Duodenal mucosa (tissue), 2 donors: ENCODE results near the gene SEMG2.

ENCODE experiments used
- H3K27ac ChIP-seq: one replicate; pipeline ENCODE4 v1.7.0; 2013; ENCODE audit warnings: low read depth, low read length
- H3K27me3 ChIP-seq, 2 donors: one replicate each; pipeline ENCODE4 v1.7.0; 2013; ENCODE audit warnings: low read length in 2 of 2, control low read depth in 1 of 2; ENCODE audit not compliant: insufficient read depth in 2 of 2, control insufficient read depth in 1 of 2
- H3K36me3 ChIP-seq, 2 donors: one replicate each; pipeline ENCODE4 v1.7.0; 2013; ENCODE audit warnings: low read length in 2 of 2, control low read depth in 1 of 2; ENCODE audit not compliant: insufficient read depth in 2 of 2, control insufficient read depth in 1 of 2
- H3K4me1 ChIP-seq, 2 donors: one replicate each; pipeline ENCODE4 v1.7.0; 2013; ENCODE audit warnings: low read length in 2 of 2, control low read depth in 1 of 2; ENCODE audit not compliant: insufficient read depth in 2 of 2, control insufficient read depth in 1 of 2
- H3K4me3 ChIP-seq, 2 donors: one replicate each; pipeline ENCODE4 v1.7.0; 2013; ENCODE audit warnings: low read length in 2 of 2, low read depth in 1 of 2
- H3K9ac ChIP-seq, 2 donors: one replicate each; pipeline ENCODE4 v1.7.0; 2013; ENCODE audit warnings: low read length in 2 of 2, low read depth in 1 of 2
- H3K9me3 ChIP-seq, 2 donors: one replicate each; pipeline ENCODE4 v1.7.0; 2013; ENCODE audit warnings: low read length in 2 of 2, control low read depth in 1 of 2; ENCODE audit not compliant: control insufficient read depth in 1 of 2

SEMG2 gene

DNA sequence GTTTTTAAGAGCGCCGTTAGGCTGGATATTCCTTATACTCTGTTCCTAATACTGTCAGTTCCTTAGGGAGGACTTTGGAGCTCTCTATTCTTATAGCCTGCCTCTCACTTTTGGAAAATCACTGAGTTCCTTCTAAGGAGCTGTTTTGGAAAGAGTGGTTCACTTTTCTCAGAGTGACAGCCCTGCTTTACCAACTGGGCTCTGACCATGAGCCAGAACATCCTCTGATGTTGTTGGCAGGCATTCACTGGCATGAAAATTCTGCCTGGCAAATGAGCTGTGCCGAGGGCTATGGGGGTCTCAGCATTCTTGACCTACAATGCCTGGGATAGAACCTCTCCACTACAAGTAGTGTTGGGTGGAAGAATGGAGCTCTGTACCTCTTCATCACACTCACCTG lies 29.2 kb upstream of the SEMG2 start:
- H3K27ac ChIP-seq = no peak overlapping the region

DNA sequence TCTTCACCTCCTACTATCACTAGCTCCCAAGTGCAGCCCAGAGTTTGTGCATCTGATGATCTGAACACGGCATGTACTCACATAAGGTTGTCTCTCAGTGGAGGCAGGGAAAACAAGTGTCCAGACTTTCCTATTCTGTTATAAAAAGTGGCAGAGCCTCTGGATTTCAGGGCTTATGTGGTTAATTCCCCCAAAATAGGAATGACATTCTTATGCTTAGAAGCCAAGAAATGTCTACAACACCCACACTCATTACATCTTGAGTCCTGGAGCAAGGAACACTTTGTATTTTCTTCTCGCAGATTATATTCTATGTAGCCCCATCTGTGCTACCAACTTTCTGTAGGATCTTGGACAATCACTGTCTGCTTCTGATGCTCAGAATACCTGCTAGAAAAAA lies 27.8 kb upstream of the SEMG2 start:
- H3K27me3 ChIP-seq = peaks cover 3 to 4% of the 10 kb centered on the region in 2 donors

More for the DNA sequence above, 29.2 kb upstream of the SEMG2 start:
- Histone ChIP-seq H3K27me3 (peaks cover 3 to 4% of the 10 kb centered on the region in 2 donors), H3K4me1 (no peaks in the 10 kb centered on the region), H3K4me3 (no peak overlapping the region), H3K36me3 (no peaks in the 10 kb centered on the region), H3K9me3 (no peaks in the 10 kb centered on the region), H3K9ac (no peak overlapping the region)

DNA sequence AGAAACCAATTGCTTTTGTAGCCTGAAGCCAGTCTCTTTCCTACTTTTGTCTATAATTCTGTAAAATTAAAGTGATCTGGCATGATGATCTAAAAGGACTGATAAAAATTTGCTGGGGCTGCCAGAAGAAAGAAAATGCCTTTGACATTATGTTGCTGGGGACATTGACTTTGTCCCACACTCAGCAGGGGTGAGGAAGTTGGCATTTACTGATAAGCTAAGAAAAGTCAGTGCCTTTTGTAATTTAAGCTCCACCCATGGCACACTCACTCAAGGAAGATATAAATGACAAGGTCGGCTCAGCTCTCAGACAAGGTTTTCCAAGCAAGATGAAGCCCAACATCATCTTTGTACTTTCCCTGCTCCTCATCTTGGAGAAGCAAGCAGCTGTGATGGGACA lies 14.4 kb upstream of the SEMG2 start, which contains the start of gene SEMG1:
TSS of gene SEMG1 (plus strand) at position 309 of the 400 bp plus-strand sequence. CDS start at position 330, 21 bp downstream.
- Histone ChIP-seq H3K4me3 (no peak within 1 kb of the TSS), H3K9ac (no peak within 1 kb of the TSS), H3K27ac (no peak within 1 kb of the TSS), H3K9me3 (no peaks in the 10 kb centered on the region), H3K4me1 (no peaks in the 10 kb centered on the region), H3K27me3 (peaks cover 0 to 5% of the 10 kb centered on the region in 2 donors), H3K36me3 (no peaks in the 10 kb centered on the region)

More for the DNA sequence above, 27.8 kb upstream of the SEMG2 start:
- no peaks in the 10 kb centered on the region for H3K36me3 ChIP-seq
- H3K4me1 ChIP-seq = no peaks in the 10 kb centered on the region
- no peaks in the 10 kb centered on the region for H3K9me3 ChIP-seq
- no peak overlapping the region for H3K4me3 ChIP-seq
- no peak overlapping the region for H3K9ac ChIP-seq
- H3K27ac ChIP-seq = no peak overlapping the region

DNA sequence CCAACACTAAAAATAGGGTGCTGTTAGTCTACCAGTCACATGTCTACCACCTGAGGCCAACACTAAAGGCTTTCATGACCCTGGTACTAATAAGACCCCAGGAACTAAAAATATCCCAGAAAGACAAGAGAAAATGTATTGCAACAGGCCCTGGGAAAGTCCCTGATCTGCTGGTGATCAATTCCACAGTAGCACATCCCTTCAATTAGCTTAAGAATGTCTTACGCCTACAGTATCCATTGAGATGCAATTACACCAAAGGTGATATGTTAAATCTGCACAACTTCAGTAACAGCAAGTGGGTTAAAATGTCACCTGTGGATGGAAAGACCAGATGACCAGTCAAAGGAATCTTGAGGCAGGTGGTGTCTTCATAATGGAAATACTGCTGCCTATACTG lies 11.2 kb upstream of the SEMG2 start:
- H3K9ac ChIP-seq = no peak overlapping the region

DNA sequence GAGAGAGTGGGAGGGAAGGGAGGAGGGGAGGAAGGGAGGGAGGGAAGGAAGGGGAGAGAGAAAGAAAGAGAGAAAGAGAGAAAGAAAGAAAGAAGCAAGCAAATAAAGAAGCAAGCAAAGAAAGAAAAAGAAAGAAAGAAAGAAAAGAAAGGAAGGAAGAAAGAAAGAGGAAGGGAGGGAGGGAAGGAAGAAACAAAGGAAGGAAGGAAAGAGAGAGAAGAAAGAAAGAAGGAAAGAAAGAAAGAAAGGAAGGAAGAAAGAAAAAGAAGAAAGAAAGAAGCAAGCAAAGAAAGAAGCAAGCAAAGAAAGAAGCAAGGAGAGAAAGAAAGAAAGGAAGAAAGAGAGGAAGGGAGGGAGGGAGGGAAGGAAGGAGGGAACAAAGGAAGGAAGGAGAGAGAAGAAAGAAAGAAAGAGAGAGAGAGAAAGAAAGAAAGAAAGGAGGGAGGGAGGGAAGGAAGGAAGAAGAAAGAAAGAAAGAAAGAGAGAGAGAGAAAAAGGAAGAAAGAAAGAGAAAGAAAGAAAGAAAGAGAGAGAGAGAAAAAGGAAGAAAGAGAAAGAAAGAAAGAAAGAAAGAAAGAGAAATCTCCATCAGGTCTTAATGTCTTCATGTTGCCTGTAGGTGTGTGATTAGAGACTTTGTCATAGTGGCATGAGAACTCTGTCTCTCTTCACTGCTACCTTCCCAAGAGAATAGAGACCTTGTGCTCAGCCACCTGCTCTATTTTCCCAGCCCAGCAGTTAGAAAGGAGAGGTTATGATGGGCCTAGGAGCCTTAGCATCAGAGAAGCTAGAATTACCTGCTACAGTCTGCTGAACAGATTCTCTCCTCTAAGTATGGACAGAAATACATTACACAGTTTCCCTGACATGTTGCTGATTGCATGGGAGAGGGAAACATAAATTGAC lies 9.4 kb upstream of the SEMG2 start:
- no peaks in the 10 kb centered on the region for H3K9me3 ChIP-seq
- H3K9ac ChIP-seq = no peak overlapping the region
- H3K36me3 ChIP-seq = no peaks in the 10 kb centered on the region
- H3K27ac ChIP-seq = no peak overlapping the region
- H3K4me1 ChIP-seq = no peaks in the 10 kb centered on the region
- no peak overlapping the region for H3K4me3 ChIP-seq
- no peaks in the 10 kb centered on the region for H3K27me3 ChIP-seq

More for the DNA sequence above, 11.2 kb upstream of the SEMG2 start:
- no peak overlapping the region for H3K4me3 ChIP-seq
- H3K27me3 ChIP-seq = no peaks in the 10 kb centered on the region
- no peak overlapping the region for H3K27ac ChIP-seq
- no peaks in the 10 kb centered on the region for H3K4me1 ChIP-seq
- no peaks in the 10 kb centered on the region for H3K36me3 ChIP-seq
- no peaks in the 10 kb centered on the region for H3K9me3 ChIP-seq

DNA sequence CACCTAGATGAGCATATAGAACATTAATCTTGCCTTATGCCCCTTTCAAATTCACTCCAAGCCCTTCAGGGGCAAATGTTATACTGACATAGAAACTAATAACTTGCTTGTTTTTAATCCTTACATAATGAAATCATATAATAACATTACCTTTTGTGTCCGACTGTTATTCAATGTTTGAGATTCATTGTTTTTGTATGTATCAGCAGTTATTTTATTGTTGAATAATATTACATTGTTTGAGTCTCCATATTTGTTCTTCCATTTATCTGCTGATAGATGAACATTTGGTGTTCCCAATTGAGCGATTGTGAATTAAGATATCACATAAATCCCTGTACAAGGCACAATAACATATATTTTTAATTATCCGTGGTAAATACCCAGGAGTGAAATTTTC lies 8.3 kb upstream of the SEMG2 start:
- no peaks in the 10 kb centered on the region for H3K27me3 ChIP-seq

DNA sequence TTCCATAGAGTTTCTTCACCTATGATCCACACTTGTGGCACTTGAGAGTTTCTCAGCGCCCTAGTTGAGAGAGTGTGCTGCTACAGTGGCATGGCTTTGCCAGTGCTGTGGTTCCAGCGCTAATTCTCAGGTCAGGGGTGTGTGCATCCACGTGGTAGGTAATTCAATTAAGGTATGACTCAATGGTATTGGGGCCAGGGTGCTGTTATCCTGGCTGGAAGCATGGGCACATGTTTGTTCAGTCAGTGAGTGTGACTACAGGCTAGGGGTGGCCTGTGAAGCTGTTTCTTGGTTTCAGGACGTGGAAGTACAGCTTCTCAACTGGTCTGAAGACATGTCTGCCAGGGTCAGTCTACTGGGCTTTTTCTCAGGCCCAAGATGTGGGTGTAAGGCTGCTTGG lies 3.0 kb upstream of the SEMG2 start:
- Histone ChIP-seq H3K36me3 (no peaks in the 10 kb centered on the region), H3K4me3 (no peak overlapping the region), H3K9me3 (no peaks in the 10 kb centered on the region), H3K4me1 (no peaks in the 10 kb centered on the region), H3K9ac (no peak overlapping the region), H3K27ac (no peak overlapping the region), H3K27me3 (peaks cover 0 to 6% of the 10 kb centered on the region in 2 donors)

More for the DNA sequence above, 8.3 kb upstream of the SEMG2 start:
- Histone ChIP-seq H3K4me3 (no peak overlapping the region), H3K36me3 (no peaks in the 10 kb centered on the region), H3K9me3 (no peaks in the 10 kb centered on the region), H3K4me1 (no peaks in the 10 kb centered on the region), H3K9ac (no peak overlapping the region), H3K27ac (no peak overlapping the region)

DNA sequence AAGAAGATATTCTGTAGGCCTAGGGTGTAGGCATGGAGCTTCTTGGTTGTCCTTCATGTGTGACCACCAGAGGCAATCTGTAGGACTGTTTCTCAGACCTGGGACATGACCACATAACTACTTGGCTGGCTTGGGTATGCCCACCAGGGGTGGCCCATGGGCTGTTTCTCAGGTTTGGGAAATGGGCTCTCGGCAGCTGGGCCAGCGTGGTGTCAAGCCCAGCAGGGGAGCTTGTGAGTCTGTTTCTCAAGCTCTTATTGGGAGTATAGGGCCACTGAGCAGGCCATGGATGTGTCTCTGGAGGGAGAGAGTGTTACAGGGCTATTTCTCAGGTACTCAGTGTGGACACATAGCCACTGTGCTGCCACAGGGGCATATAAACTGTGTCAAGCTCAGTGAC lies 2.5 kb upstream of the SEMG2 start:
- Histone ChIP-seq H3K4me3 (no peak overlapping the region), H3K36me3 (no peaks in the 10 kb centered on the region), H3K9me3 (no peaks in the 10 kb centered on the region), H3K9ac (no peak overlapping the region), H3K27ac (no peak overlapping the region), H3K27me3 (peaks cover 0 to 6% of the 10 kb centered on the region in 2 donors), H3K4me1 (no peaks in the 10 kb centered on the region)

DNA sequence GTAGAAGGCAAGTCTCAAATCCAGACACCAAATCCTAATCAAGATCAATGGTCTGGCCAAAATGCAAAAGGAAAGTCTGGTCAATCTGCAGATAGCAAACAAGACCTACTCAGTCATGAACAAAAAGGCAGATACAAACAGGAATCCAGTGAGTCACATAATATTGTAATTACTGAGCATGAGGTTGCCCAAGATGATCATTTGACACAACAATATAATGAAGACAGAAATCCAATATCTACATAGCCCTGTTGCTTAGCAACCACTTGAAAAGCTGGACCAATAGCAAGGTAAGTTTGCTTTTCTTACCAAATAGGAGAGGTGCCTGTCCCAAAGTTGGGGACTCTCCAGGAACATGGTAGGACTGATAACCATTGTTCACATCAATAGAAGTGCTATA lies 2.0 kb downstream of the SEMG2 start:
- Histone ChIP-seq H3K4me1 (no peaks in the 10 kb centered on the region), H3K27ac (no peak overlapping the region), H3K4me3 (no peak overlapping the region), H3K27me3 (peaks cover 3 to 6% of the 10 kb centered on the region in 2 donors), H3K36me3 (no peaks in the 10 kb centered on the region), H3K9me3 (no peaks in the 10 kb centered on the region), H3K9ac (no peak overlapping the region)

DNA sequence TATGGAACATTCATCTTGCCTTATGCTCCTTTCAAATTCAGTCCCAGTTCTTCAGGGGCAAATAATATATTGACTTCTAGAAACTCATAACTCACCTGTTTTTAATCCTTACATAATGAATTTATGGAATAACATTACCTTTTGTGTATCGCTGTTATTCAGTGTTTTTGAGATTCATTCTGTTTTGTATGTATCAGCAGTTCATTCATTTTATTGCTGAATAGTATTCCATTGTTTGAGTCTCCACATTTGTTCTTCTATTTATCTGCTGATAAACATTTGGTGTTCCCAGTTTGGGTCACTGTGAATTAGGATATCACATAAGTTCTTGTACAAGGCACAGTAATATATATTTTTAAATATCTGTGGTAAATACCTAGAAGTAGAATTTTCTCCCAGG lies 5.1 kb downstream of the SEMG2 start:
- Histone ChIP-seq H3K4me3 (no peak overlapping the region), H3K27me3 (peaks cover 0 to 5% of the 10 kb centered on the region in 2 donors), H3K27ac (no peak overlapping the region), H3K4me1 (no peaks in the 10 kb centered on the region), H3K9me3 (no peaks in the 10 kb centered on the region), H3K9ac (no peak overlapping the region), H3K36me3 (no peaks in the 10 kb centered on the region)
